ENCODE results near the gene C19orf85. TPM values are rescaled to one million over a fixed set of nuclear protein-coding genes. Genes with fewer than 3 reads are reported as not detected.

The C19orf85 gene
- total RNA-seq, 1 experiment from 2014 or later = not detected

DNA sequence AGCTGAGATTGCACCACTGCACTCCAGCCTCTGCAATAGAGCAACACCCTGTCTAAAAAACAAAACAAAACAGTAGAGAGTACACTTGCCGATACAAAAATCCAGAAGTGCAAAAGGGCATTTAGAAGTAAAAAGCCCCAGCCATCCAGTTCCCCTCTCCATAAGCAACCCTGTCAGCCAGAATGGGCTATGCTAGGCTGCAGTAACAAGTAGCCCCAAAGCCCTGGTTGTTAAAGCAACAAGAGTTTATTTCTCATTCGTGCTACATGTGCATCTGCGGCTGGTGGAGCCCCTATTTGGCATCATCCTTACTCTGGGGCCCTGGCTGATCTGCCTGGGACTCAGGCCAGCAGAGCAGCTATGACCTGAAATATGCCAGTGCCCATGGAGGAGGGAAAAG is 40.0 kb downstream of the C19orf85 start:
- no peaks in the 10 kb centered on the region for H3K4me1 ChIP-seq (ENCODE audit: control insufficient read depth, insufficient read depth, low read length)
- no peak for DNase-seq (ENCODE audit: low read depth, low spot score)
- ChIA-PET POLR2A (no interaction called here), CTCF (interaction anchor here (0.6 kb wide), 2 partner anchors 11 to 145 kb away, joined by 3 to 6 read pairs; no protein-coding TSS in a partner anchor)
- H3K9me3 ChIP-seq (ENCODE audit: control insufficient read depth, insufficient read depth, low read depth, low read length) = no peaks in the 10 kb centered on the region
- intact Hi-C loops (cut with micrococcal nuclease; ENCODE audit: unreplicated experiment) (loop anchor here (10.0 kb wide), 1 partner anchor 280 kb away; the partner anchor contains the start of gene TNNT1), in situ Hi-C loops (cut with HindIII; ENCODE audit: low pct_unique_long_range_greater_than_20kb, low sequenced_read_pairs) (no loop called here)
- H3K36me3 ChIP-seq (ENCODE audit: control insufficient read depth, insufficient read depth, low read length) = no peaks in the 10 kb centered on the region
- no TSS peak for BruUV-seq (replicated peaks)
- TF ChIP-seq, protein P1, sequence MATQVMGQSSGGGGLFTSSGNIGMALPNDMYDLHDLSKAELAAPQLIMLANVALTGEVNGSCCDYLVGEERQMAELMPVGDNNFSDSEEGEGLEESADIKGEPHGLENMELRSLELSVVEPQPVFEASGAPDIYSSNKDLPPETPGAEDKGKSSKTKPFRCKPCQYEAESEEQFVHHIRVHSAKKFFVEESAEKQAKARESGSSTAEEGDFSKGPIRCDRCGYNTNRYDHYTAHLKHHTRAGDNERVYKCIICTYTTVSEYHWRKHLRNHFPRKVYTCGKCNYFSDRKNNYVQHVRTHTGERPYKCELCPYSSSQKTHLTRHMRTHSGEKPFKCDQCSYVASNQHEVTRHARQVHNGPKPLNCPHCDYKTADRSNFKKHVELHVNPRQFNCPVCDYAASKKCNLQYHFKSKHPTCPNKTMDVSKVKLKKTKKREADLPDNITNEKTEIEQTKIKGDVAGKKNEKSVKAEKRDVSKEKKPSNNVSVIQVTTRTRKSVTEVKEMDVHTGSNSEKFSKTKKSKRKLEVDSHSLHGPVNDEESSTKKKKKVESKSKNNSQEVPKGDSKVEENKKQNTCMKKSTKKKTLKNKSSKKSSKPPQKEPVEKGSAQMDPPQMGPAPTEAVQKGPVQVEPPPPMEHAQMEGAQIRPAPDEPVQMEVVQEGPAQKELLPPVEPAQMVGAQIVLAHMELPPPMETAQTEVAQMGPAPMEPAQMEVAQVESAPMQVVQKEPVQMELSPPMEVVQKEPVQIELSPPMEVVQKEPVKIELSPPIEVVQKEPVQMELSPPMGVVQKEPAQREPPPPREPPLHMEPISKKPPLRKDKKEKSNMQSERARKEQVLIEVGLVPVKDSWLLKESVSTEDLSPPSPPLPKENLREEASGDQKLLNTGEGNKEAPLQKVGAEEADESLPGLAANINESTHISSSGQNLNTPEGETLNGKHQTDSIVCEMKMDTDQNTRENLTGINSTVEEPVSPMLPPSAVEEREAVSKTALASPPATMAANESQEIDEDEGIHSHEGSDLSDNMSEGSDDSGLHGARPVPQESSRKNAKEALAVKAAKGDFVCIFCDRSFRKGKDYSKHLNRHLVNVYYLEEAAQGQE (IDR thresholded peaks at IDR 0.05; ENCODE audit: insufficient read depth in 1 of 2, low read depth in 2 of 2, low read length in 1 of 2) = no peak
- TF ChIP-seq SIN3A (IDR thresholded peaks at IDR 0.05; ENCODE audit: borderline replicate concordance, insufficient read depth, low read depth, low read length) (no peak), TCF7L2 (IDR thresholded peaks at IDR 0.05; ENCODE audit: low read depth, low read length) (no peak), POLR2AphosphoS5 (IDR thresholded peaks at IDR 0.05; ENCODE audit: low read depth, low read length) (no peak)
- TF ChIP-seq, protein P2, sequence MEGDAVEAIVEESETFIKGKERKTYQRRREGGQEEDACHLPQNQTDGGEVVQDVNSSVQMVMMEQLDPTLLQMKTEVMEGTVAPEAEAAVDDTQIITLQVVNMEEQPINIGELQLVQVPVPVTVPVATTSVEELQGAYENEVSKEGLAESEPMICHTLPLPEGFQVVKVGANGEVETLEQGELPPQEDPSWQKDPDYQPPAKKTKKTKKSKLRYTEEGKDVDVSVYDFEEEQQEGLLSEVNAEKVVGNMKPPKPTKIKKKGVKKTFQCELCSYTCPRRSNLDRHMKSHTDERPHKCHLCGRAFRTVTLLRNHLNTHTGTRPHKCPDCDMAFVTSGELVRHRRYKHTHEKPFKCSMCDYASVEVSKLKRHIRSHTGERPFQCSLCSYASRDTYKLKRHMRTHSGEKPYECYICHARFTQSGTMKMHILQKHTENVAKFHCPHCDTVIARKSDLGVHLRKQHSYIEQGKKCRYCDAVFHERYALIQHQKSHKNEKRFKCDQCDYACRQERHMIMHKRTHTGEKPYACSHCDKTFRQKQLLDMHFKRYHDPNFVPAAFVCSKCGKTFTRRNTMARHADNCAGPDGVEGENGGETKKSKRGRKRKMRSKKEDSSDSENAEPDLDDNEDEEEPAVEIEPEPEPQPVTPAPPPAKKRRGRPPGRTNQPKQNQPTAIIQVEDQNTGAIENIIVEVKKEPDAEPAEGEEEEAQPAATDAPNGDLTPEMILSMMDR (IDR thresholded peaks at IDR 0.05) = no peak
- H3K27ac ChIP-seq (ENCODE audit: low read length) = no peak overlapping the region
- no peaks in the 10 kb centered on the region for H3K27me3 ChIP-seq (ENCODE audit: control insufficient read depth, insufficient read depth, low read length)
- no peak for ATAC-seq
- no peak overlapping the region for H3K4me3 ChIP-seq (ENCODE audit: low read depth in 2 of 2, low read length in 2 of 2)

DNA sequence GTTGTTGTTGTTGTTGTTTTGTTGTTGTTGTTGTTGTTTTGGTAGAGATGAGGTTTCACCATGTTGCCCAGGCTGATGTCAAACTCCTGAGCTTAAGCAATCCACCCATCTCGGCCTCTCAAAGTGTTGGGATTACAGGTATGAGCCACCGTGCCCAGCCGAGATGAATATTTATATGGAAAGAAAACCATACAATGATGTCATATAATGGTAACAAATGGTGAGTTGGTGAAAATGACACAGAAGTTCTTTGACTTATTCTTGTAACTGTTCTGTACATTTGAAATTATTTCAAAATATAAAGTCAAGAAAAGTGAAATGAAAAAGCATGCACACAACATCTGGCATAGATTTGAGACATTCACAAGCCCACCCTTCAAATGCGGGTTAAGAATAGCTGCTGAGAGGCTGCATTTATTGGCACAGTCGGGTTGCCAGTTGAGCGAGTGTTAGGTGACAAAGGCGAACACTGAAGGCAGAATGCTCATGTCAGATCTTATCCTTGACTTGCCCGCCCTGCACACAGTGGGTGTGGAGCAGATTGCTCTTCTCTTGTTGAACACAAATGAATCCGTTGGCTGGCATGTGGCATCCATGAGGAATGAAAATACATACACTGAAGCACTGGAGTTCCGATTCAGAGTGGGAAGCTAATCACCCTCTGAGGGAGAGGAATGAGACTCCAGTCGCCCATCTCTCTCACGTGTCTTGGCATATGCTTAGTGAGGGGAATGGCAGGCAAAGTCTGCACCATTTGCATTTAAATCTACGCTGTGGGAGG is 41.1 kb downstream of the C19orf85 start:
- ChIA-PET CTCF (interaction anchor here (0.7 kb wide), 1 partner anchor 277 kb away, joined by 7 read pairs; no protein-coding TSS in a partner anchor), POLR2A (no interaction called here)
- in situ Hi-C loops (cut with HindIII; ENCODE audit: low pct_unique_long_range_greater_than_20kb, low sequenced_read_pairs) = no loop called here

More for the DNA sequence above, 41.1 kb downstream of the C19orf85 start:
- Histone ChIP-seq H3K4me1 (ENCODE audit: control insufficient read depth, insufficient read depth, low read length) (no peaks in the 10 kb centered on the region), H3K27me3 (ENCODE audit: control insufficient read depth, insufficient read depth, low read length) (no peaks in the 10 kb centered on the region), H3K4me3 (ENCODE audit: low read depth in 2 of 2, low read length in 2 of 2) (no peak overlapping the region), H3K9me3 (ENCODE audit: control insufficient read depth, insufficient read depth, low read depth, low read length) (no peaks in the 10 kb centered on the region), H3K36me3 (ENCODE audit: control insufficient read depth, insufficient read depth, low read length) (no peaks in the 10 kb centered on the region), H3K27ac (ENCODE audit: low read length) (no peak overlapping the region)
- no TSS peak for BruUV-seq (replicated peaks)
- intact Hi-C loops (cut with micrococcal nuclease; ENCODE audit: unreplicated experiment) = loop anchor here (10.0 kb wide), 1 partner anchor 279 kb away; the partner anchor contains the start of gene TNNT1
- DNase-seq (ENCODE audit: low read depth, low spot score) (no peak), ATAC-seq (no peak)
- TF ChIP-seq SIN3A (IDR thresholded peaks at IDR 0.05; ENCODE audit: borderline replicate concordance, insufficient read depth, low read depth, low read length) (no peak), TCF7L2 (IDR thresholded peaks at IDR 0.05; ENCODE audit: low read depth, low read length) (no peak), POLR2AphosphoS5 (IDR thresholded peaks at IDR 0.05; ENCODE audit: low read depth, low read length) (no peak)
- TF ChIP-seq, protein P2 (IDR thresholded peaks at IDR 0.05) = no peak
- TF ChIP-seq, protein P1 (IDR thresholded peaks at IDR 0.05; ENCODE audit: insufficient read depth in 1 of 2, low read depth in 2 of 2, low read length in 1 of 2) = no peak
